ENCODE data around the gene ZNF821. TPM values are rescaled to one million over a fixed set of nuclear protein-coding genes. Genes with fewer than 3 reads are reported as not detected.

The ZNF821 gene
- total RNA-seq, 1 experiment from 2014 or later, result 4.9 TPM

DNA sequence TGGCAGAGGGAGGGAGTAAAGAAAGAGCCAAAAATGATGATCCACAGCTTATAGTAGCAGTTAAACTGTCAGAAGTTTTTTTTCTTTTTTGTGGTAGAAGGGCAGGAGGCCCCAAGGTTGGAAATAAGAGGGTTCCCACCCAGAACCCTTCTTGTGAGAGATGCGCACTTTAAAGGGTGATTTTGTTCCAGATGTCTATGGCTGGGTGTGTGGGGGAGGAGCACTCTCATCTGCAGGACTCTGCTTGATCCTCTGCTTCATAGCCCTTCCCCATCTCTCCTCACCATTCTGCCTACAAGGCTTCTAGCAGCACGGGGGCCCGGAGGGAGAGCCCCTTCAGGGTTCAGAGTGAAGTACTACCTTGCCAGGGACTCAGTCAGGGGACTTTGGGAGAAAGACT lies 31.8 kb downstream of the ZNF821 start:
- H3K36me3 ChIP-seq (ENCODE audit: control insufficient read depth in 1 of 2, insufficient read depth in 2 of 2, low read length in 2 of 2), result peaks cover 16% of the 10 kb centered on the region in 2 experiments; a peak in 3 of 4 replicates
- peaks cover 22% of the 10 kb centered on the region for H3K79me2 ChIP-seq (ENCODE audit: insufficient read depth, low read length)
- peaks cover 4% of the 10 kb centered on the region; the same call in 1 of the 2 replicates for H4K20me1 ChIP-seq (ENCODE audit: insufficient read depth)
- ChIA-PET RAD21 (ENCODE audit: low non-redundant PET in 1 of 2, low total read pairs in 2 of 2, uncharacterized antibody in 2 of 2, unreplicated experiment in 2 of 2) (no interaction called here), POLR2A (interaction anchor here (0.6 kb wide), 1 partner anchor 43 kb away, joined by 3 read pairs; no protein-coding TSS in a partner anchor), CTCF (no interaction called here)
- no peak overlapping the region for H3K4me2 ChIP-seq (ENCODE audit: low read length)
- no peak for TF ChIP-seq ZFX (IDR thresholded peaks at IDR 0.05)
- TF ChIP-seq, protein P1, sequence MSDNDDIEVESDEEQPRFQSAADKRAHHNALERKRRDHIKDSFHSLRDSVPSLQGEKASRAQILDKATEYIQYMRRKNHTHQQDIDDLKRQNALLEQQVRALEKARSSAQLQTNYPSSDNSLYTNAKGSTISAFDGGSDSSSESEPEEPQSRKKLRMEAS (IDR thresholded peaks at IDR 0.05), result no peak
- no peak for TF ChIP-seq ATF3 (IDR thresholded peaks at IDR 0.05)
- no peak for TF ChIP-seq RAD21 (IDR thresholded peaks at IDR 0.05; ENCODE audit: low read depth)
- no peak for TF ChIP-seq EZH2 (IDR thresholded peaks at IDR 0.05)
- no peak for TF ChIP-seq SIN3A (IDR thresholded peaks at IDR 0.05; ENCODE audit: low read depth)
- TF ChIP-seq JUND (IDR thresholded peaks at IDR 0.05), result no peak
- TF ChIP-seq CEBPB (IDR thresholded peaks at IDR 0.05; ENCODE audit: low read depth), result no peak
- no peak for TF ChIP-seq EGR1 (IDR thresholded peaks at IDR 0.05; ENCODE audit: low read depth)
- TF ChIP-seq EZH2phosphoT487 (IDR thresholded peaks at IDR 0.05; ENCODE audit: borderline replicate concordance), result no peak
- no peak for TF ChIP-seq POLR2A (IDR thresholded peaks at IDR 0.05; ENCODE audit: borderline replicate concordance, extremely low read depth, insufficient read depth, insufficient read length)
- DNase-seq (ENCODE audit: low read depth, low spot score), result no peak
- H3K4me3 ChIP-seq (replicated peaks in 1 of 2; ENCODE audit: low read depth in 1 of 2, low read length in 2 of 2), result no peak overlapping the region
- no TSS peak for BruUV-seq (replicated peaks)
- intact Hi-C loops (cut with micrococcal nuclease), result no loop called here
- H3K9me2 ChIP-seq (ENCODE audit: insufficient read depth), result no peaks in the 10 kb centered on the region
- H3K9me3 ChIP-seq (ENCODE audit: control insufficient read depth in 1 of 2, insufficient read depth in 1 of 2, low read depth in 1 of 2, low read length in 2 of 2), result no peaks in the 10 kb centered on the region
- no peaks in the 10 kb centered on the region for H3K27me3 ChIP-seq (ENCODE audit: insufficient read depth, low read length)
- H2AFZ ChIP-seq (ENCODE audit: low read depth, low read length, poor library complexity, severe bottlenecking), result no peak overlapping the region
- no peak for ATAC-seq
- H3K4me1 ChIP-seq (ENCODE audit: control insufficient read depth in 1 of 2, insufficient read depth in 2 of 2, low read length in 2 of 2), result peaks cover 1 to 2% of the 10 kb centered on the region in 2 experiments
- no peak overlapping the region for H3K9ac ChIP-seq (ENCODE audit: low read length)
- no peak overlapping the region for H3K27ac ChIP-seq (ENCODE audit: low read depth, low read length)

DNA sequence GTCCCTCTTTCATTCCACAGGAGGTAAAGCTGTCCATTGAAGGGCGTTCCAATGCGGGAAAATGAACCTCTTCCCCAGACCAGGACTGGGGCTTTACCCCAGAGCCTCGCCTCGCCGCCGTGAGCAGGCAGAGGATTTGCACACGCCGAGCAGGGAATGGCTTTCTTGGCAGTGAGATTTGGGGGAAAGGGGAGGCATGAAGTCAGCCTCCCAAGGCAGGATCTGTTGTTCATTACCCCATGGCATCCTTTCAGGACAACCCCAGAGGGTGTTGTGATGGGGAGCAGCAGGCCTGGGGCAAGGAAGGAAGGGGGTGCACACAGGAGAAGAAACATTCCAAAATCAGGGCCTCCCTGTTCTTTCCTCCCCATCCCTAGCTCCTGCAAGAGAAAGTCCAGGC lies 32.2 kb downstream of the ZNF821 start:
- no peak for ATAC-seq
- H3K36me3 ChIP-seq (ENCODE audit: control insufficient read depth in 1 of 2, insufficient read depth in 2 of 2, low read length in 2 of 2), result peaks cover 16% of the 10 kb centered on the region in 2 experiments; a peak in 3 of 4 replicates
- RAD21 ChIA-PET (ENCODE audit: low non-redundant PET in 1 of 2, low total read pairs in 2 of 2, uncharacterized antibody in 2 of 2, unreplicated experiment in 2 of 2), result no interaction called here
- H3K27me3 ChIP-seq (ENCODE audit: insufficient read depth, low read length), result no peaks in the 10 kb centered on the region
- POLR2A ChIA-PET, result no interaction called here
- no peak overlapping the region for H3K27ac ChIP-seq (ENCODE audit: low read depth, low read length)
- H2AFZ ChIP-seq (ENCODE audit: low read depth, low read length, poor library complexity, severe bottlenecking), result no peak overlapping the region
- no peak overlapping the region for H3K4me2 ChIP-seq (ENCODE audit: low read length)
- BruUV-seq (replicated peaks), result no TSS peak
- no peaks in the 10 kb centered on the region for H3K9me2 ChIP-seq (ENCODE audit: insufficient read depth)
- H3K9ac ChIP-seq (ENCODE audit: low read length), result no peak overlapping the region
- no peak for DNase-seq (ENCODE audit: low read depth, low spot score)
- peaks cover 26% of the 10 kb centered on the region for H3K79me2 ChIP-seq (ENCODE audit: insufficient read depth, low read length)
- intact Hi-C loops (cut with micrococcal nuclease), result no loop called here
- CTCF ChIA-PET, result no interaction called here
- peaks cover 5 to 6% of the 10 kb centered on the region in 2 experiments for H3K4me1 ChIP-seq (ENCODE audit: control insufficient read depth in 1 of 2, insufficient read depth in 2 of 2, low read length in 2 of 2)
- TF ChIP-seq CEBPB (IDR thresholded peaks at IDR 0.05; ENCODE audit: low read depth) (no peak), RAD21 (IDR thresholded peaks at IDR 0.05; ENCODE audit: low read depth) (no peak), SRF (IDR thresholded peaks at IDR 0.05; ENCODE audit: low read depth) (no peak), POLR2AphosphoS5 (IDR thresholded peaks at IDR 0.05; ENCODE audit: low read depth, low read length) (no peak), ZNF274 (IDR thresholded peaks at IDR 0.05; ENCODE audit: low read depth, low read length) (no peak)
- H3K4me3 ChIP-seq (replicated peaks in 1 of 2; ENCODE audit: low read depth in 1 of 2, low read length in 2 of 2), result no peak overlapping the region
- H4K20me1 ChIP-seq (ENCODE audit: insufficient read depth), result peaks cover 4% of the 10 kb centered on the region; the same call in 1 of the 2 replicates
- no peaks in the 10 kb centered on the region for H3K9me3 ChIP-seq (ENCODE audit: control insufficient read depth in 1 of 2, insufficient read depth in 1 of 2, low read depth in 1 of 2, low read length in 2 of 2)
